HAP-1 (cell line): ENCODE data around the gene MOCS2.
"Not testable (repeated sequence)": the region's sequence is repeated elsewhere in the genome, so short reads cannot be mapped to it uniquely, and the experiment has no call there.

Experiments
- DNase-seq, 2 experiments: peaks; one replicate each; pipeline ENCODE4 v3.0.0-alpha.2; 2016 to 2020; ENCODE audit warnings: low spot score in 2 of 2
- H3K27me3 ChIP-seq: fragments of 250-450 bp; sonication (Bioruptor Pico); 2 replicates; pipeline ENCODE4 v1.5.1; 2020; ENCODE audit warnings: low read depth, mild to moderate bottlenecking, moderate library complexity
- H3K36me3 ChIP-seq: fragments of 250-450 bp; sonication (Bioruptor Pico); replicated peaks from 2 replicates; pipeline ENCODE4 v1.5.1; 2020; ENCODE audit warnings: mild to moderate bottlenecking
- H3K4me1 ChIP-seq: fragments of 250-450 bp; sonication (Bioruptor Pico); 2 replicates; pipeline ENCODE4 v1.5.1; 2020; ENCODE audit warnings: mild to moderate bottlenecking
- H3K4me3 ChIP-seq: fragments of 250-450 bp; sonication (Bioruptor Pico); 2 replicates; pipeline ENCODE4 v1.5.1; 2020; ENCODE audit warnings: mild to moderate bottlenecking, moderate library complexity
- H3K9me3 ChIP-seq: fragments of 250-450 bp; sonication (Bioruptor Pico); 2 replicates; pipeline ENCODE4 v1.5.1; 2020; ENCODE audit warnings: mild to moderate bottlenecking, moderate library complexity
- in situ Hi-C: fragments of 300-500 bp; cut with MboI; formaldehyde crosslinking; loops from 3 replicates; pipeline ENCODE4 v1.14.3; 2020; ENCODE audit warnings: low sequenced_read_pairs, inconsistent platforms, mixed read lengths

MOCS2 gene

GRCh38 chr5:53112307-53112706, 2.8 kb upstream of the MOCS2 start:
- H3K9me3 ChIP-seq, H3K36me3 ChIP-seq, H3K4me3 ChIP-seq, H3K27me3 ChIP-seq, in situ Hi-C loops, DNase-seq: not testable (repeated sequence)
- peaks cover 13% of the 10 kb centered on the region for H3K4me1 ChIP-seq

GRCh38 chr5:53111139-53111538, 1.6 kb upstream of the MOCS2 start:
- Histone ChIP-seq H3K9me3 (no peaks in the 10 kb centered on the region), H3K4me3 (no peak overlapping the region), H3K36me3 (no peaks in the 10 kb centered on the region), H3K27me3 (no peaks in the 10 kb centered on the region), H3K4me1 (peaks cover 21% of the 10 kb centered on the region)
- in situ Hi-C loops = no loop called here
- no peak for DNase-seq

- in situ Hi-C loops = no loop called here
- peaks cover 25% of the 10 kb centered on the region for H3K4me1 ChIP-seq
- H3K4me3 ChIP-seq = peak overlapping the region; percentile 48
- no peaks in the 10 kb centered on the region for H3K36me3 ChIP-seq
- DNase-seq = no peak
- no peaks in the 10 kb centered on the region for H3K9me3 ChIP-seq
- H3K27me3 ChIP-seq = no peaks in the 10 kb centered on the region
These were observed 599 bp upstream of the MOCS2 start for GRCh38 chr5:53110156-53110555.

- peaks cover 34% of the 10 kb centered on the region for H3K4me1 ChIP-seq
- H3K9me3 ChIP-seq = no peaks in the 10 kb centered on the region
- no peaks in the 10 kb centered on the region; the same call in 1 of the 2 replicates for H3K36me3 ChIP-seq
- DNase-seq = peak in 1 of 2 experiments; percentile 40
- peak overlapping the region; percentile 48 for H3K4me3 ChIP-seq
- in situ Hi-C loops = no loop called here
- no peaks in the 10 kb centered on the region for H3K27me3 ChIP-seq
These were observed 508 bp downstream of the MOCS2 start for GRCh38 chr5:53109056-53109442.

GRCh38 chr5:53105611-53106300, 3.8 kb downstream of the MOCS2 start:
- H3K4me1 ChIP-seq = peaks cover 34% of the 10 kb centered on the region
- no peak overlapping the region for H3K4me3 ChIP-seq
- in situ Hi-C loops = no loop called here
- no peaks in the 10 kb centered on the region for H3K27me3 ChIP-seq
- H3K36me3 ChIP-seq = peaks cover 9% of the 10 kb centered on the region
- DNase-seq = peak; percentile 55 to 95
- H3K9me3 ChIP-seq = no peaks in the 10 kb centered on the region

GRCh38 chr5:53100606-53101005, 9.0 kb downstream of the MOCS2 start:
- Histone ChIP-seq H3K4me1 (peaks cover 16% of the 10 kb centered on the region), H3K9me3 (no peaks in the 10 kb centered on the region), H3K36me3 (peaks cover 23% of the 10 kb centered on the region), H3K27me3 (no peaks in the 10 kb centered on the region), H3K4me3 (no peak overlapping the region)
- in situ Hi-C loops = no loop called here
- no peak for DNase-seq

- peak; percentile 55 to 67 for DNase-seq
- in situ Hi-C loops = loop anchor here (5.0 kb wide), 1 partner anchor 152 kb away; no protein-coding TSS in a partner anchor
These were observed 10.0 kb downstream of the MOCS2 start for GRCh38 chr5:53099546-53099945.

GRCh38 chr5:53095931-53096525, 13.5 kb downstream of the MOCS2 start:
- H3K4me1 ChIP-seq = peaks cover 4% of the 10 kb centered on the region
- H3K36me3 ChIP-seq = peaks cover 15% of the 10 kb centered on the region
- H3K9me3 ChIP-seq = no peaks in the 10 kb centered on the region
- peak; percentile 35 to 72 for DNase-seq
- H3K27me3 ChIP-seq = no peaks in the 10 kb centered on the region
- in situ Hi-C loops = loop anchor here (5.0 kb wide), 1 partner anchor 149 kb away; no protein-coding TSS in a partner anchor
- no peak overlapping the region for H3K4me3 ChIP-seq

More at GRCh38 chr5:53099546-53099945, 10.0 kb downstream of the MOCS2 start:
- Histone ChIP-seq H3K36me3 (peaks cover 23% of the 10 kb centered on the region), H3K27me3 (no peaks in the 10 kb centered on the region), H3K9me3 (no peaks in the 10 kb centered on the region), H3K4me1 (peaks cover 7% of the 10 kb centered on the region), H3K4me3 (no peak overlapping the region)

GRCh38 chr5:53095217-53095616, 14.3 kb downstream of the MOCS2 start:
- DNase-seq = no peak
- Histone ChIP-seq H3K9me3 (no peaks in the 10 kb centered on the region), H3K36me3 (peaks cover 9% of the 10 kb centered on the region), H3K4me1 (peaks cover 4% of the 10 kb centered on the region), H3K27me3 (no peaks in the 10 kb centered on the region), H3K4me3 (no peak overlapping the region)
- in situ Hi-C loops = loop anchor here (5.0 kb wide), 1 partner anchor 148 kb away; no protein-coding TSS in a partner anchor

GRCh38 chr5:53092242-53092641, 17.3 kb downstream of the MOCS2 start:
- Histone ChIP-seq H3K27me3 (no peaks in the 10 kb centered on the region), H3K9me3 (no peaks in the 10 kb centered on the region), H3K36me3 (no peaks in the 10 kb centered on the region; the same call in 1 of the 2 replicates), H3K4me1 (no peaks in the 10 kb centered on the region), H3K4me3 (no peak overlapping the region)
- no peak for DNase-seq
- in situ Hi-C loops = no loop called here

GRCh38 chr5:53091289-53091688, 18.3 kb downstream of the MOCS2 start:
- DNase-seq = no peak
- Histone ChIP-seq H3K4me3 (no peak overlapping the region), H3K4me1 (no peaks in the 10 kb centered on the region), H3K27me3 (no peaks in the 10 kb centered on the region), H3K9me3 (no peaks in the 10 kb centered on the region), H3K36me3 (peaks cover under 1% of the 10 kb centered on the region)
- in situ Hi-C loops = no loop called here

- Histone ChIP-seq H3K27me3 (no peaks in the 10 kb centered on the region), H3K9me3 (no peaks in the 10 kb centered on the region), H3K4me1 (no peaks in the 10 kb centered on the region), H3K4me3 (no peak overlapping the region), H3K36me3 (peaks cover 3% of the 10 kb centered on the region)
- DNase-seq = no peak
- in situ Hi-C loops = no loop called here
These were observed 19.3 kb downstream of the MOCS2 start for GRCh38 chr5:53090229-53090628.

- H3K27me3 ChIP-seq = no peaks in the 10 kb centered on the region
- peaks cover 3% of the 10 kb centered on the region; the same call in 1 of the 2 replicates for H3K36me3 ChIP-seq
- in situ Hi-C loops = no loop called here
- DNase-seq = no peak
- H3K9me3 ChIP-seq = no peaks in the 10 kb centered on the region
- no peaks in the 10 kb centered on the region for H3K4me1 ChIP-seq
- H3K4me3 ChIP-seq = no peak overlapping the region
These were observed 20.0 kb downstream of the MOCS2 start for GRCh38 chr5:53089481-53089991.

GRCh38 chr5:53087621-53088121, 21.9 kb downstream of the MOCS2 start:
- no peak for DNase-seq
- Histone ChIP-seq H3K4me3 (no peak overlapping the region), H3K4me1 (no peaks in the 10 kb centered on the region), H3K36me3 (peaks cover 3% of the 10 kb centered on the region; the same call in 1 of the 2 replicates), H3K9me3 (no peaks in the 10 kb centered on the region), H3K27me3 (no peaks in the 10 kb centered on the region)
- in situ Hi-C loops = no loop called here
